Central memory CD8-positive, alpha-beta T cell (primary cell): ENCODE data around the gene RARS1.
A peak's percentile ranks its signal among the peaks of the same experiment; 100 is the strongest.

Experiments
- ATAC-seq: fragments of 150-1000 bp; cut with Tn5 transposase; replicated peaks from 2 replicates; pipeline ENCODE4 v1.10.0; 2022; ENCODE audit warnings: mild to moderate bottlenecking, moderate FRiP score, moderate number of reproducible peaks; ENCODE audit not compliant: poor library complexity, severe bottlenecking; ENCODE audit errors: extremely low read depth
- DNase-seq, 2 donors: peaks; one replicate each; pipeline ENCODE4 v3.0.0; 2021; ENCODE audit warnings: low spot score in 2 of 2
- H3K27ac Mint-ChIP-seq: one replicate; pipeline ENCODE4 v1.8.0; 2022; ENCODE audit warnings: low read depth, mild to moderate bottlenecking, moderate library complexity, mixed read lengths
- H3K27me3 Mint-ChIP-seq: one replicate; pipeline ENCODE4 v1.8.0; 2022; ENCODE audit warnings: mixed read lengths
- H3K36me3 Mint-ChIP-seq: one replicate; pipeline ENCODE4 v1.8.0; 2022; ENCODE audit warnings: mild to moderate bottlenecking, moderate library complexity, mixed read lengths; ENCODE audit not compliant: insufficient read depth
- H3K4me1 Mint-ChIP-seq: one replicate; pipeline ENCODE4 v1.8.0; 2022; ENCODE audit warnings: mixed read lengths
- H3K4me3 Mint-ChIP-seq: one replicate; pipeline ENCODE4 v1.8.0; 2022; ENCODE audit warnings: mild to moderate bottlenecking, moderate library complexity, mixed read lengths
- H3K9me3 Mint-ChIP-seq: one replicate; pipeline ENCODE4 v1.8.0; 2022; ENCODE audit warnings: mixed read lengths

Gene RARS1

DNA sequence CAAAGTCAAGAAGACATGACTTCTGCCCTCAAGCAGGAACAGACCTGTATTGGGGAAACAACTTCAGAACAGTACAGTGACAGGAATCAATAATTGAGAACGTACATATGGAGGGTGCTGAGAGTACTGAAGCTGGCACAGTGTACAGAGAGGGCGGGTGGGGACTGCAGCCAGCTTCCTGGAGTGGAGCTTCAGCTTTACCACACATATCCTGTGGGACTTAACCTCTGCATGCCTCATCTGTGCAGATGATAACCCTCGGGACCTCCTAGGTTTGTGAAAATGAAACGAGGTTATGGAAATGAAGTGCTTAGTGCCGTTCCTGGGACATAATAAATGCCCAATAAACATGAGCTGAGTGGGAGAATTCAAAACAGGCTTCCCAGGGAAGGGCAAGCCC, 22.1 kb upstream of the RARS1 start:
- H3K9me3 Mint-ChIP-seq: no peaks in the 10 kb centered on the region
- no peak overlapping the region for H3K27ac Mint-ChIP-seq
- no peaks in the 10 kb centered on the region for H3K36me3 Mint-ChIP-seq
- no peaks in the 10 kb centered on the region for H3K27me3 Mint-ChIP-seq
- peaks cover 9% of the 10 kb centered on the region for H3K4me1 Mint-ChIP-seq
- H3K4me3 Mint-ChIP-seq: no peak overlapping the region
- ATAC-seq: no peak
- no peak for DNase-seq

DNA sequence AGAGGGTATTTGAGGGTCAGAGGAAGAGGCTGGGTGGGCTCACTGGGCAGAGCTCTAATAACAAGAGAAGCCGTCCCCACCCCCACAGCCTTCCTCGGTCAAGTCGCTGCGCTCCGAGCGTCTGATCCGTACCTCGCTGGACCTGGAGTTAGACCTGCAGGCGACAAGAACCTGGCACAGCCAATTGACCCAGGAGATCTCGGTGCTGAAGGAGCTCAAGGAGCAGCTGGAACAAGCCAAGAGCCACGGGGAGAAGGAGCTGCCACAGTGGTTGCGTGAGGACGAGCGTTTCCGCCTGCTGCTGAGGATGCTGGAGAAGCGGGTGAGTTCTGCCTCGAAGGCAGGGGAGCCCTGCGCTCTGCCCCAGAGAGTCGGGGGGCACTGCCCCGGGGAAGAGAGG, 21.6 kb upstream of the RARS1 start:
- no peak overlapping the region for H3K27ac Mint-ChIP-seq
- peaks cover 9% of the 10 kb centered on the region for H3K4me1 Mint-ChIP-seq
- H3K36me3 Mint-ChIP-seq: no peaks in the 10 kb centered on the region

DNA sequence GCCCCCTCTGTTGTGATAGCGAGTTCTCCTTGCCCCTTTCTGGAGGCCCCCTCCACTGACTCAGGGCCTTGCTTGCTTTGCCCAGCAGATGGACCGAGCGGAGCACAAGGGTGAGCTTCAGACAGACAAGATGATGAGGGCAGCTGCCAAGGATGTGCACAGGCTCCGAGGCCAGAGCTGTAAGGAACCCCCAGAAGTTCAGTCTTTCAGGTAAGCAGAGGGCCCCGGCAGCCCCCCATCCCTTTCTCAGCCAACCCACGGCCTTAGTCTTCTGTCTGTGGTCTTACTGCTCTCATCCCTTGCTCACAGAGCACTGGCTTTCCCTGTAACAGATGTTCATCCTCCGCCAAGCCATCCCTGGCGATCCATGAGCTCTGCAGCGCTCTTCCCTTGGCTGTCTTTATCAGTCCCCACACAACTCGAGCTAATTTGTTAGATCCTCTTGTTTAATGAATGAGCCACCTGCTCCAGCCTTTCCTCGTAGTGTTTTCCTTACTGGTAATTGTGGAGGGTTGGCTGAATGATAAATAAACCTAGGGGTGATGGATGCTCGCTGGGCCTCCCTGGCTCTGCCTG, 18.4 kb upstream of the RARS1 start:
- peaks cover 9% of the 10 kb centered on the region for H3K4me1 Mint-ChIP-seq
- no peaks in the 10 kb centered on the region for H3K36me3 Mint-ChIP-seq
- DNase-seq (no peak), ATAC-seq (no peak)
- H3K27ac Mint-ChIP-seq: no peak overlapping the region
- no peaks in the 10 kb centered on the region for H3K27me3 Mint-ChIP-seq
- no peaks in the 10 kb centered on the region for H3K9me3 Mint-ChIP-seq
- no peak overlapping the region for H3K4me3 Mint-ChIP-seq

More for the DNA sequence above, 21.6 kb upstream of the RARS1 start:
- ATAC-seq (no peak), DNase-seq (no peak)
- no peak overlapping the region for H3K4me3 Mint-ChIP-seq
- no peaks in the 10 kb centered on the region for H3K9me3 Mint-ChIP-seq
- no peaks in the 10 kb centered on the region for H3K27me3 Mint-ChIP-seq

DNA sequence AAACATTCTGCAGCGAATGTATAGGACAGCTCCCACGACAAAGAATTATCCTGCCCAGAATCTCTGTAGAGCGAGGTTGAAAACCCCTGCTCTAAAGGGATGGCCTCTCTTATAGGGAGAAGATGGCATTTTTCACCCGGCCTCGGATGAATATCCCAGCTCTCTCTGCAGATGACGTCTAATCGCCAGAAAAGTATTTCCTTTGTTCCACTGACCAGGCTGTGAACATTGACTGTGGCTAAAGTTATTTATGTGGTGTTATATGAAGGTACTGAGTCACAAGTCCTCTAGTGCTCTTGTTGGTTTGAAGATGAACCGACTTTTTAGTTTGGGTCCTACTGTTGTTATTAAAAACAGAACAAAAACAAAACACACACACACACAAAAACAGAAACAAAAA, 17.4 kb upstream of the RARS1 start:
- Mint-ChIP-seq H3K27me3 (no peaks in the 10 kb centered on the region), H3K9me3 (no peaks in the 10 kb centered on the region), H3K4me3 (no peak overlapping the region), H3K27ac (no peak overlapping the region), H3K36me3 (no peaks in the 10 kb centered on the region), H3K4me1 (peaks cover 6% of the 10 kb centered on the region)
- no peak for ATAC-seq
- DNase-seq: no peak

DNA sequence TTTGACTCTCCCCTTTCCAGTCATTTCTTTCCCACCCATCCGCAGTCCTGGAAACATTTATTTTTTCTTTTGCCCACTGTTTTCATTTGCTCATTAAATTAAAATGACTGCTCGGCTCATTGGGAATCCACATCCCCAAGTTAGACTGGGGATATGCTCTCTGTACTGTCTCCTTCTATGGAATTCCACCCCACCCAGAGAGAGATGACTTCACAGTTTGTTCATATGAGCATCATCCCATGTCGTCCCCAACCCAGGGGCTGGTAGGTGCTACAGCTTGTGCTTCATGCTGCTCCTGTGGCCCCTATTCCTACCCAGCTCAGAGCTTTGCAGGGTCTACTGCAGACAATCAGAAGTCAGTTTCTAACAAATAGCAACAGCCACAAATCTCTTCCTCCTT, 16.5 kb upstream of the RARS1 start:
- no peaks in the 10 kb centered on the region for H3K27me3 Mint-ChIP-seq
- H3K4me3 Mint-ChIP-seq: no peak overlapping the region
- no peak overlapping the region for H3K27ac Mint-ChIP-seq
- no peaks in the 10 kb centered on the region for H3K9me3 Mint-ChIP-seq
- no peaks in the 10 kb centered on the region for H3K4me1 Mint-ChIP-seq
- DNase-seq: no peak
- no peaks in the 10 kb centered on the region for H3K36me3 Mint-ChIP-seq
- no peak for ATAC-seq

DNA sequence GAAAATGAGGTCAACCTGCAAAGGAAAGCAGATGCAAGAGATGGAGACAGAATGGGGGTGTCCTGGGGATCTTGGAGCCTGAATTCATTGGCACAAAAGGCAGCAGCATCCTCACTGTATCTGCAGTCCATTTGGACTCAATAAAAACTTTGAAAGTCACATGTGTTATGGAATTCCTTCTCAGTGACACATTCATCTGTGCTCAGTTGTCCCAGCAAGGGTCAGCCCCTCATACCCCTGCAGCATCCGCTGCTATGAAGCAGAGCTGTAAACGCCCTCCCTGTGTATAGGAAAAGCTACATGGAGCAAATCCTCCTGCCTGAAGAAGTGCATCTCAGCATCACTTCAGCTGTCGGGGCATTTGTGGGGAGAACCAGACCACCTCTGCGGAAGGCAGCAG, 14.5 kb upstream of the RARS1 start:
- H3K9me3 Mint-ChIP-seq: no peaks in the 10 kb centered on the region
- H3K27me3 Mint-ChIP-seq: no peaks in the 10 kb centered on the region
- H3K36me3 Mint-ChIP-seq: no peaks in the 10 kb centered on the region
- ATAC-seq (no peak), DNase-seq (no peak)
- no peaks in the 10 kb centered on the region for H3K4me1 Mint-ChIP-seq
- H3K27ac Mint-ChIP-seq: no peak overlapping the region
- H3K4me3 Mint-ChIP-seq: no peak overlapping the region

DNA sequence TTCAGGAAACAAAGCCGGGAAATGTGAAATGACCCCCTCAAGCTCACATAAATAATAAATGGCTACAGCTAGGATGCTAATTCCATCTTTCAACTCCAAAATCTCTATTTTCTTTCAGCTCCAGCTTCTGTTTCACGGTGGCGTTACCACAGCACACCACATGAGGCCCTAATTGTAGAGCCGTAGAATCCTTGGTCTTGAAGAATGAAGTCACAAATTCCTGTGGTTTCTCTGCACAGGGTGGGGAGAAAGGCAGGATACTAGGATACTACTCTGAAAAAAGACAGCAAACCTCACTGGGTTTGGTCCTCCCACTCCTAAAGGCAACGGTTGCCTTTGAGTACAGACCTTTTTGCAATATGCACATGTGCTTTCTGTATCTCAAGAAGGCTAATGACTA, 13.9 kb upstream of the RARS1 start:
- no peaks in the 10 kb centered on the region for H3K9me3 Mint-ChIP-seq
- no peaks in the 10 kb centered on the region for H3K27me3 Mint-ChIP-seq
- no peak overlapping the region for H3K4me3 Mint-ChIP-seq
- ATAC-seq: no peak
- no peak overlapping the region for H3K27ac Mint-ChIP-seq
- H3K4me1 Mint-ChIP-seq: no peaks in the 10 kb centered on the region
- no peak for DNase-seq
- no peaks in the 10 kb centered on the region for H3K36me3 Mint-ChIP-seq

DNA sequence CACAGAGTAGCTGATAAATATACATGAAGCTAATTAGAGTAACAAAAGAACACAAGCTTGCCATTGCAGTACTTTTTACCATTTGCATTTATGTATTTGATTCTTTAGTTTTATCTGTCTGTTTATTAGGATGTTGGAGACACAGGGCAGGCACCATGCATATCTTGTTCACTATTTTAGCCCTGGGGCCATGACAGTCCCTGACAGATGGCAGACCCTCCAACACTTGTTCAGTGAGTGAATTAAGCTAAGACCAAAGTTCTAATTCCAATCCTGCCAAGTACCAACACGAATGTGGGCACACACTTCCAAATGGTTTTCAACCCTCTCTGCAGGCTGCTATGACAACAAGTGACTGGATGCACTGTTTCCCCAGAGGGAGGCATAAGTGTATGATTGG, 12.0 kb upstream of the RARS1 start:
- no peaks in the 10 kb centered on the region for H3K36me3 Mint-ChIP-seq
- no peak for ATAC-seq
- H3K4me1 Mint-ChIP-seq: no peaks in the 10 kb centered on the region
- H3K4me3 Mint-ChIP-seq: no peak overlapping the region
- H3K27ac Mint-ChIP-seq: no peak overlapping the region
- no peak for DNase-seq
- H3K9me3 Mint-ChIP-seq: no peaks in the 10 kb centered on the region
- peaks cover 11% of the 10 kb centered on the region for H3K27me3 Mint-ChIP-seq

DNA sequence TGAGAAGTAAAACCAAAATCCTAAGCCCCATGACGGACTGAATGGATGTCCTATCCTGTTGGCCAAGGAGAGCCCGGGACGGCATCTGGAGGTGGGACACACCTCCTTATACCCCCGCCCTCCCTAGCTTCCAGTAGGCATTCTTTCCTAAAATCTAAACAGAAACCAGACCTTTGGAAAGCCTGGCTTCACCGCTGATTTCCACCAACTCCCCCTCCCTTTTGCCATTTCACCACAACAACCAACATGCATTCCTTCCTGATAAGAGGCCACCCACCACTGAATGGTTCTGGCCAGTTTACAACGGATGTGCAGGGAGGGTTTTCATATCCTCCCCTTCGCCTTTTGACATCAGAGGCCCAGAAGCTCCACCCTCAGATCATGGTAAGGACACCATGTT, 9.2 kb upstream of the RARS1 start:
- H3K27ac Mint-ChIP-seq: no peak overlapping the region
- no peaks in the 10 kb centered on the region for H3K36me3 Mint-ChIP-seq
- DNase-seq: no peak
- H3K27me3 Mint-ChIP-seq: peaks cover 11% of the 10 kb centered on the region
- no peaks in the 10 kb centered on the region for H3K9me3 Mint-ChIP-seq
- no peak overlapping the region for H3K4me3 Mint-ChIP-seq
- ATAC-seq: no peak
- H3K4me1 Mint-ChIP-seq: peaks cover 6% of the 10 kb centered on the region

DNA sequence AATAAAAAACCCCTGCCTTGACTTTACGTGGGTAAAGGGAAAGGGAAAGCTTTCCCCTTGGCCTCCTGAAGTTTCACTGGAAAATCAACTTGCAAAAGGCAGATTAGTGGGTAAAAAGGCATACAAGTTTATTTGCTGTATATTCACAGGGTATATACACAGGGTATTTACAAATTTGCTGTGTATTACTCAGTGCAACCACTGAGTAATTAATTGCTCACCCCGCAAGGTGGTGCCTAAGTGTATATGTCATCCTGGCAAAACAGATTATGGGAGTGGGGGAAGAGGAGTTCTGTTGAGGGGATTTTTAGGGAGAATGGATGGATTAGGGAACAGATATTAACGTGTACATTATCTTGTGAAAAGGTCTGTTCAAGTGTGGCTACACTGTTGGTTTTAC, 7.1 kb upstream of the RARS1 start:
- DNase-seq (no peak), ATAC-seq (no peak)
- Mint-ChIP-seq H3K9me3 (no peaks in the 10 kb centered on the region), H3K36me3 (no peaks in the 10 kb centered on the region), H3K27me3 (peaks cover 11% of the 10 kb centered on the region), H3K4me1 (peaks cover 6% of the 10 kb centered on the region), H3K4me3 (no peak overlapping the region), H3K27ac (no peak overlapping the region)

DNA sequence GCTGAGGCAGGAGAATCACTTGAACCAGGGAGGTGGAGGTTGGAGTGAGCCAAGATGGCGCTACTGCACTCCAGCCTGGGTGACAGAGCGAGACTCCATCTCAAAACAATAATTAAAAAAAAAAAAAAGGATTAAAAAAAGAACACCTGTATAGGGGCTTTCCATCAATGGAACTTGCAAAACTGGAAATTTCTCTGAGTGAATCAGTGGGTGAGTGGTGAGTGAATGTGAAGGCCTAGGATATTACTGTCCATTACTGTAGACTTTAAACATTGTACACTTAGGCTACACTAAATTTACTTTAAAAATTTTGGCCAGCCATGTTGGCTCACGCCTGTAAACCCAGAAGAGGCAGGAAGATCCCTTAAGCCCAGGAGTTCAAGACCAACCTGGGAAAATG, 5.7 kb upstream of the RARS1 start:
- ATAC-seq: no peak
- Mint-ChIP-seq H3K9me3 (no peaks in the 10 kb centered on the region), H3K36me3 (no peaks in the 10 kb centered on the region), H3K27ac (no peak overlapping the region), H3K4me1 (peaks cover 14% of the 10 kb centered on the region), H3K4me3 (no peak overlapping the region), H3K27me3 (peaks cover 11% of the 10 kb centered on the region)
- DNase-seq: no peak

DNA sequence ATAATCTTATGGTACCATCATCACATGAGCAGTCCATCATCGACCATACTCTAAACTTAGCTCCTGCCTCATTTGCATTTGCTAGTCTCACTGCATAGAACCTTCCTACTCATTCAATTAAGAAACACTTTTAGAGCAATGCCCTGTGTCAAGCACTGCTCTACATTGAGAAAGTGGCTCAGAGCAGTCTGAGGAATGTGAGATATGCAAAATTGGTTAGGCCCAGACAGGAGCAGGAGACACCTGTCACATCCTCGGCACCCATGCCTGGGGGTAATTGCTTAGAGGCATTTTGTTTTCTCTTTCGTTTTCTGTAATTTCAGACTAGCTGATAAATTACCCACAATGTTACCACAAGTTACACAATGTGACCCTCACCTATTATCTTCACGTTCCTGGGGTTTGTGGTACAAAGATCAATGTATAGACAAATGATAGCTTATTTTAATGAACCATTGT, 4.9 kb upstream of the RARS1 start:
- peaks cover 11% of the 10 kb centered on the region for H3K27me3 Mint-ChIP-seq
- DNase-seq: no peak
- ATAC-seq: no peak
- H3K9me3 Mint-ChIP-seq: no peaks in the 10 kb centered on the region
- peaks cover 5% of the 10 kb centered on the region for H3K36me3 Mint-ChIP-seq
- H3K4me3 Mint-ChIP-seq: peak overlapping the region; percentile 48
- peak overlapping the region; percentile 61 for H3K27ac Mint-ChIP-seq
- peaks cover 21% of the 10 kb centered on the region for H3K4me1 Mint-ChIP-seq

DNA sequence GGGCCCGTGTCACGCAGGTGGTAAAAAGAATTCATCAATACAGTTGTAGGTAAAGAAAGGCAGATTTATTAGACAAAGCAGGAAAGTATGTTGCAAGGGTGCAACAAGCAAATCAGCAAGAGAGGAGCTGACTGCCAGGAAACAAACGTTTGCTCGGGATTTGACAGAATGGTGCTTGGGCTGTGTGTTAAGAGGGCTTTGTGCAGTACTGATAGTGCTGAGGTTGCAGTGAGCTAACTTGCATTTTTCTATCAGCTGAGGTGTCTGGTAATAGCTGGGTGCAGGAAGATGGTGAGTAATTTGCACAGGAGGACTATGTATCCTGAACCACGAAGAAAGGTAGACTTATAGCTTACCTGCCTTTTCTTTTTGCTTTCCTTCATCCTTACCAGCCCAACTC, 3.9 kb upstream of the RARS1 start:
- Mint-ChIP-seq H3K36me3 (peaks cover 13% of the 10 kb centered on the region), H3K27ac (no peak overlapping the region), H3K4me3 (no peak overlapping the region), H3K9me3 (no peaks in the 10 kb centered on the region), H3K27me3 (peaks cover 11% of the 10 kb centered on the region), H3K4me1 (peaks cover 31% of the 10 kb centered on the region)
- no peak for ATAC-seq
- DNase-seq: no peak

DNA sequence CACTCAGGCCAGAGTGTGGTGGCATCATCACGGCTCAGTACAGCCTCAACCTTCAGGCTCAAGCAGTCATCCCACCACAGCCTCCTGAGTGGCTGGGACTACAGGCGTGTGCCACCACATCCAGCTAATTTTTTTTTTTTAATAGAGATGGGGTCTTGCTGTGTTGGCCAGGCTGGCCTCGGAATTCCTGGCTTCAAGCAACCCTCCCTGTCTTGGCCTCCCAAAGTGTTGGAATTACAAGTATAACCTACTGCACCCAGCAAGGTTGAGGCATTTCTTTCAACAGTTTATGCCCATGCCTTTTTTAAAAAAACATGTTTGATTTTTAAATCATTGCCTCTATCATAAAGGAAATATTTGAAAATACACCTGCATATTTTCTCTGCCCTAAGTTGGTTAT, 2.8 kb downstream of the RARS1 start:
- H3K4me1 Mint-ChIP-seq: peaks cover 43% of the 10 kb centered on the region
- H3K36me3 Mint-ChIP-seq: peaks cover 69% of the 10 kb centered on the region
- H3K27me3 Mint-ChIP-seq: no peaks in the 10 kb centered on the region
- H3K27ac Mint-ChIP-seq: peak overlapping the region; percentile 32
- DNase-seq: no peak
- H3K4me3 Mint-ChIP-seq: no peak overlapping the region
- no peak for ATAC-seq
- no peaks in the 10 kb centered on the region for H3K9me3 Mint-ChIP-seq
